Lower leg skin (tissue), 4 donors: Measurements from ENCODE around the gene RCBTB2. TPM values are rescaled to one million over a fixed set of nuclear protein-coding genes. Genes with fewer than 3 reads are reported as not detected.

Source experiments
- DNase-seq, 2 donors: peaks; one replicate each; pipeline ENCODE4 v3.0.0-alpha.2; 2019; ENCODE audit warnings: low spot score in 2 of 2
- H3K4me3 ChIP-seq: fragments of 200-600 bp; sonication (generic); 2 replicates; pipeline ENCODE4 v1.5.1; 2017; ENCODE audit warnings: mild to moderate bottlenecking, low read depth; ENCODE audit not compliant: poor library complexity, severe bottlenecking
- POLR2A ChIP-seq, 2 donors: fragments of 450-650 bp; IDR thresholded peaks; one replicate each; pipeline ENCODE4 v1.6.1; 2016 to 2017; ENCODE audit warnings: antibody characterized with exemption in 2 of 2, mild to moderate bottlenecking in 1 of 2, moderate library complexity in 1 of 2
- WGBS, 2 donors: methylation state at CpG; one replicate each; pipeline ENCODE4 v1.1.5; 2018; 5-methylcytosine and 5-hydroxymethylcytosine counted together
- intact Hi-C: fragments of 100-400 bp; cut with DNase I; formaldehyde crosslinking; loops from one replicate; pipeline ENCODE4 v1.15.0; 2023; ENCODE audit warnings: low total_unique reads
- total RNA-seq, 4 donors: library from RNA; depleted of rRNA; stranded (reverse); fragments of >200 nt; gene quantifications; one replicate each; pipeline ENCODE4 v1.1.0, GENCODE V29; 2016
- TF ChIP-seq, protein P1 (sequence below), 3 donors: fragments of 450-650 bp; IDR thresholded peaks; one replicate each; pipeline ENCODE4 v1.5.1; 2016; ENCODE audit warnings: antibody characterized with exemption in 3 of 3, mild to moderate bottlenecking in 3 of 3, moderate library complexity in 2 of 3

RCBTB2 gene
- total RNA-seq, 4 donors from 2014 or later = 3.5 to 6.7 (median 3.9) TPM

DNA sequence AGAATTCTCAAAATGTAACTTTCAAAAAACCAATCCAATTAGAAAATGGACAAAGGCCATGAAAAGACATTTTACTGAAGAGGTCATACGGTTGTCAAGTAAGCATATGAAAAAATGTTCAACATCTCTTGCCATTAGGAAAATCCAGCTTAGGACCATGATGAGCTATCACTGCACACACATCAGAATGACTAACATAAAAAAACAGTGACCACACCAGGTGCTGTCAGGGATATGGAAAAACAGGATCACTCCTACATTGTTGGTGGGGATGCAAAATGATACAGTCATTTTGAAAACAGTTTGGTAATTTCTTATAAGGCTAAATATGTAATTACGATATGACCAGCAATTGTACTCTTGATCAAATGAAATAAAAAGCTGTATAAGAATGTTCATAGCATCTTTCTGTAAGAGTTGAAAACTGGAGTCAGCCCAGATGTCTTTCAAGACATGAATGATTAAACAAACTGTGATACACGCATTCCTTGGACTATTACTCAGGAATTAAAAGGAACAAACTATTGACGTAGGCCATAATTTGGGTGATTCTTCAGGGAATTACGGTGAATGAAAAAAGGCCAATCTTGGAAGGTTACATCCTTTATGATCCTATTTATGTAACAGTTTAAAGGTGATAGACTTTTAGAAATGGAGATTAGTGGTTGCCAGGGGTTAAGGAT lies 26.9 kb upstream of the RCBTB2 start:
- no peak for DNase-seq
- intact Hi-C loops = no loop called here
- no peak overlapping the region for H3K4me3 ChIP-seq
- 88 to 92% methylated on average over 5 of the region's 5 CpGs for WGBS, 2 donors
- TF ChIP-seq POLR2A (IDR thresholded peaks at IDR 0.05) = no peak

DNA sequence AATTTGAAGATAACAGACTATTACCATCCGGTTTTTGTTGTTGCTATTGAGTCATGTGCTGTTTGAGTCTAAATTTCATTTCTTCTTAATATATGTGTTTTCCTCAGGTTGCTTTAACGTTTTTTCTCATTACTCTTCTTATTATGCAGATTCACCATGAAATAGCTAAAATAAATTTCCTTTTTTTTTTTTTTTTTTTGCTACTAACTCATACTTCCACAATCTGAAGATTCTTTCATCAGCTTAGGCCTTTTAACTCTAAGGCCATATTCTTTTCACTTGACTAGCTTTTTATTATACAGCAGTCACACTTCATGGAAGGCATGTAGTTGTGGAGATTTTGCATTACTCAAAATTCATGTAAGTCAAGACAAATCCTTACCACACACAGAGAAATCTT lies 23.9 kb upstream of the RCBTB2 start:
- intact Hi-C loops = no loop called here
- DNase-seq = no peak
- 81 to 85% methylated on average over 2 of the region's 2 CpGs for WGBS, 2 donors
- no peak overlapping the region for H3K4me3 ChIP-seq
- TF ChIP-seq, protein P1, sequence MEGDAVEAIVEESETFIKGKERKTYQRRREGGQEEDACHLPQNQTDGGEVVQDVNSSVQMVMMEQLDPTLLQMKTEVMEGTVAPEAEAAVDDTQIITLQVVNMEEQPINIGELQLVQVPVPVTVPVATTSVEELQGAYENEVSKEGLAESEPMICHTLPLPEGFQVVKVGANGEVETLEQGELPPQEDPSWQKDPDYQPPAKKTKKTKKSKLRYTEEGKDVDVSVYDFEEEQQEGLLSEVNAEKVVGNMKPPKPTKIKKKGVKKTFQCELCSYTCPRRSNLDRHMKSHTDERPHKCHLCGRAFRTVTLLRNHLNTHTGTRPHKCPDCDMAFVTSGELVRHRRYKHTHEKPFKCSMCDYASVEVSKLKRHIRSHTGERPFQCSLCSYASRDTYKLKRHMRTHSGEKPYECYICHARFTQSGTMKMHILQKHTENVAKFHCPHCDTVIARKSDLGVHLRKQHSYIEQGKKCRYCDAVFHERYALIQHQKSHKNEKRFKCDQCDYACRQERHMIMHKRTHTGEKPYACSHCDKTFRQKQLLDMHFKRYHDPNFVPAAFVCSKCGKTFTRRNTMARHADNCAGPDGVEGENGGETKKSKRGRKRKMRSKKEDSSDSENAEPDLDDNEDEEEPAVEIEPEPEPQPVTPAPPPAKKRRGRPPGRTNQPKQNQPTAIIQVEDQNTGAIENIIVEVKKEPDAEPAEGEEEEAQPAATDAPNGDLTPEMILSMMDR (IDR thresholded peaks at IDR 0.05) = no peak
- no peak for TF ChIP-seq POLR2A (IDR thresholded peaks at IDR 0.05)

DNA sequence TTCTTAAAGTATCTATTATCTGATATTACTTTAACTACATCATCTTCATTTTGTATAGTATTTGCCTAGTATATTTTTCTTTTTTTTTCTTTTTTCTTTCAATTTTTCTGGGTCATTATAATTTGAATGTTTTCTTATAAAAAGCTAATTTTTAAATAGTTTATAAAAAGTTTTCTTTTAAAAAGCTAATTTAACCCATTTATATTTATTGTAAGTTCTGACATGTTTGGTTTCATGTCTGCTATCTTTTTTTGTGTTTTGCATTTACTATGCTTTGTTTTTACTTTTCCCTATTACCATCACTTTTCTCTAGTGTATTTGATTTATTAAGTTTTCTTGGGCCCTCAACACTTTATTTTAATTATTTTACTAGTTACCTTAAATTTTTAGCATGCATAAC lies 22.6 kb upstream of the RCBTB2 start:
- DNase-seq = no peak
- no peak overlapping the region for H3K4me3 ChIP-seq
- intact Hi-C loops = no loop called here

DNA sequence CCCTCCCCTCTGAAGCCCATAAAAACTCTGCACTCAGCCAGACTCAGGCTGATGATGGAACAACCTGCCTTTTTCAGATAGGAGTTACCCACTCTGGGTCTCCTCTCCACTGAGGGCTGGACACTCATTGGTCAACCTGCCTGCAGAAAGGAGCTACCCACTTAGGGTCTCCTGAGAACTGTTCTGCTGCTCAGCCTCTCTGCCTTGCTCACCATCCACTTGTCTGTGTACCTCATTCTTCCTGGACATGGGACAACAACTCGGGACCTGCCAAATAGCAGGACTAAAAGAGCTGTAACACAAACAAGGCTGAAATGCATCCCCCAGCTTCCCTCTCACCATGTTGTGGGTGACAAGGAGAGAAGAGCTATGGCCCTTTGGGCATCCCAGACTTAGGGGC lies 18.4 kb upstream of the RCBTB2 start:
- no peak for DNase-seq
- intact Hi-C loops = no loop called here
- no peak overlapping the region for H3K4me3 ChIP-seq
- 89 to 100% methylated on average over 1 of the region's 1 CpG for WGBS, 2 donors
- TF ChIP-seq, protein P1 (IDR thresholded peaks at IDR 0.05) = no peak
- TF ChIP-seq POLR2A (IDR thresholded peaks at IDR 0.05) = no peak

More for the DNA sequence above, 22.6 kb upstream of the RCBTB2 start:
- TF ChIP-seq, protein P1 (IDR thresholded peaks at IDR 0.05) = no peak
- no peak for TF ChIP-seq POLR2A (IDR thresholded peaks at IDR 0.05)

DNA sequence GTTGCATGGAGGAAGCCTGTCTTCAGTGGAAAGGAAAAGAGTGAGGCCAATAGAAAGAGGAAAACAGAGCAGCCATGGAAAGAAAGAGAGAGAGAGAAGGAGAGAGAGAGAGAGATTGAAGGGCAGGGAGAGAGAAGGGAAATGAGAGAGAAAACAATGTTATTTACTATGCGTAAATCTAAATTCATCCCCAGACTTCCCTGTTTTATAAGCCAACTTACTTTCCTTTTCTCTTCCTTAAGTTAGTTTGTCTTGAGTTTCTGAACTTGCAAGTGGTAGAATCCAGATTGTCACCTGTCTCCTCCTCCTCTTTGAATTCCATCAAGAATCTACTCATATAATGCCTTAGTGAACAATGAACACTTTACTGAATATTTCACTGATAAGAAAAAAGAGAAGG lies 16.8 kb upstream of the RCBTB2 start:
- DNase-seq = no peak
- TF ChIP-seq POLR2A (IDR thresholded peaks at IDR 0.05) = no peak
- TF ChIP-seq, protein P1 (IDR thresholded peaks at IDR 0.05) = no peak
- 89 to 97% methylated on average over 1 of the region's 1 CpG for WGBS, 2 donors
- intact Hi-C loops = no loop called here
- no peak overlapping the region for H3K4me3 ChIP-seq

DNA sequence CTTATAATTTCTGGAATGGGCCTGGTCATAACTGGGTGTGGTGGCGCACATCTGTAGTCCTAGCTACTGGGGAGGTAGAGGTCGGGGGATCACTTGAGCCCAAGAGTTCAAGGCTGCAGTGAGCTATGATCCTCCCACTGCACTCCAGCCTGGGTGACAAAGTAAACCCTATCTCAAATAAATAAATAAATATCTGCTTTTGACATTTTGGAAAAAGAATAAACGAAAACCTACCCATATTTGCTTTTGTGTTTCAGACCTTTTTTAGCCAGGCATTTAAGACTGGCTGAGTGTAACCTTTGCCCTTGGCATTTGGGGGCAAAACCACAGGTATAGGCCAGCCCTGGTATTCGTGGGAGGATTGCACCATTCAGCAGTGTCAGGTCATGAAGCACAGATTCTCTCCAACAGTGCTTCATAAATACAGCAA lies 14.8 kb upstream of the RCBTB2 start:
- TF ChIP-seq, protein P1 (IDR thresholded peaks at IDR 0.05) = no peak
- TF ChIP-seq POLR2A (IDR thresholded peaks at IDR 0.05) = no peak
- DNase-seq = no peak
- intact Hi-C loops = no loop called here
- 87 to 89% methylated on average over 4 of the region's 4 CpGs for WGBS, 2 donors
- no peak overlapping the region for H3K4me3 ChIP-seq
